Measurements from ENCODE around the gene NPAS3.

NPAS3 gene

DNA sequence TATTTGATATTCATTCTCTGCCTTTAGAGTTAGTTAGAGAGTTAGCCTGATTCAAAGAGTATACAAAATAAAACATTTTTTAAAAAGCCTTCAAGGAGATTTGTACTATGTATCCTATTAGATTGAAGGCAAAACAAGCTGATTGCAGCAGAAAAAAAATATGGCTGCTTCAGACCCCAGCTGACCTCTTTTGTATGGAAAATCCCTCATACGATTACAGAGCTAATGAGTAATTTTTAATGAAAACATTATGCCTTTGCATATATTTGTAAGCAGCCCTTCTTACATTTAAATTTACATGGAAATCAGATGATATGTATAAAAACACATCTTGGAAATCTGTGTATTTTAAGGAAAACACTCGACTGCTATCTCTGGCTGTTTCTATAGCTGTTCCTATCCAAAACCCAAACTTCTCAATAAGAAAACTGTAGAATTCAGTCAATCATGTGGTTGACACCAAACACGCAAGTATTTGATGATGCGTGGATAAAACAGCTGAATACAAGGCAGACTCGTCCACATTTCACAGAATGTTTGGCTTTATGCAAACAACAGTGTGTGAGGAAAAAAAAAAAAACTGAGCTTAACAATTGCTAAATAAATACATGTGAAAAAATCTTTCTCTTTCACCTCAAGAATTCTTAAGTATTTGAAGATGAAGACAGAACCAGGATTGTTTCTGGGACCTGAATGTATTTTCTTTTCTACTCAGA is 736.9 kb downstream of the NPAS3 start:
- peak overlapping the region; percentile 19; the same call in 1 of the 2 replicates for H3K27ac ChIP-seq
- TF ChIP-seq, protein P1, sequence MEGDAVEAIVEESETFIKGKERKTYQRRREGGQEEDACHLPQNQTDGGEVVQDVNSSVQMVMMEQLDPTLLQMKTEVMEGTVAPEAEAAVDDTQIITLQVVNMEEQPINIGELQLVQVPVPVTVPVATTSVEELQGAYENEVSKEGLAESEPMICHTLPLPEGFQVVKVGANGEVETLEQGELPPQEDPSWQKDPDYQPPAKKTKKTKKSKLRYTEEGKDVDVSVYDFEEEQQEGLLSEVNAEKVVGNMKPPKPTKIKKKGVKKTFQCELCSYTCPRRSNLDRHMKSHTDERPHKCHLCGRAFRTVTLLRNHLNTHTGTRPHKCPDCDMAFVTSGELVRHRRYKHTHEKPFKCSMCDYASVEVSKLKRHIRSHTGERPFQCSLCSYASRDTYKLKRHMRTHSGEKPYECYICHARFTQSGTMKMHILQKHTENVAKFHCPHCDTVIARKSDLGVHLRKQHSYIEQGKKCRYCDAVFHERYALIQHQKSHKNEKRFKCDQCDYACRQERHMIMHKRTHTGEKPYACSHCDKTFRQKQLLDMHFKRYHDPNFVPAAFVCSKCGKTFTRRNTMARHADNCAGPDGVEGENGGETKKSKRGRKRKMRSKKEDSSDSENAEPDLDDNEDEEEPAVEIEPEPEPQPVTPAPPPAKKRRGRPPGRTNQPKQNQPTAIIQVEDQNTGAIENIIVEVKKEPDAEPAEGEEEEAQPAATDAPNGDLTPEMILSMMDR (conservative IDR thresholded peaks at IDR 0.05), result no peak

DNA sequence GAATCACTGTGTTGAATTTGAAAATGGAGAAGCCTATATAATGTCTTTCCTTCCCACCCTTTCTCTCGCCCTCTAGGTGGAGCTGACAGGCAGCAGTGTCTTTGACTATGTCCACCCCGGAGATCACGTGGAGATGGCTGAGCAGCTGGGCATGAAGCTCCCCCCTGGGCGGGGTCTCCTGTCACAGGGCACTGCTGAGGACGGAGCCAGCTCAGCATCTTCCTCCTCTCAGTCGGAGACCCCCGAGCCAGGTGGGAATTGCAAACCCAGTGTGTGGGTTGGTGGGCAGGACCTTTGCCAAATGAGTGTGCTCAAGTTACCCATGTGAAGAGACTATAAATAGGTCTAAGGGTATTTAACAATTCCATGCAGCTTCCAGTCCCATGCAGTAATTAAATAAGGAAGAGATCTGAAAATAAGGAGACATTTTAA is 737.5 kb downstream of the NPAS3 start:
- TF ChIP-seq, protein P1 (conservative IDR thresholded peaks at IDR 0.05), result peak; percentile 78
- H3K27ac ChIP-seq, result peak overlapping the region; percentile 19; the same call in 1 of the 2 replicates

DNA sequence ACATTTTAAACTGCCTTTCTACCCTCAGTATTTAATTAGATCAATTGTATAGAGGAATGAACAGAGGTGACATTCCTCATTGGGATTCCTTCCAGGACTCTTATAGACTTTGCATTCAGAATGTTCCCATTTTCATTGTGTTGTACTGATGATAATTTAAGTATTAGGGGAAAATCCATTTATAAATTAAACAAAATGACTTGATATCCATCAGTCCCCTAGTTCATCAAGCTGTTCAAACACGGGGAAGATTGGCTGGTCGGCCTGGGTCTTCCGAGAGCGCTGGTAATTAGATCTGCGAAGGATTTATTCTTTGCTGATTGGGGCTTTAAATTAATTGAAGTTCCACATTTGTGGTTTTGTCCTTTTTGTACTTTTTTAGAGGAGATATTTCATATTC is 738.2 kb downstream of the NPAS3 start:
- TF ChIP-seq, protein P1 (conservative IDR thresholded peaks at IDR 0.05), result no peak
- H3K27ac ChIP-seq, result no peak overlapping the region

DNA sequence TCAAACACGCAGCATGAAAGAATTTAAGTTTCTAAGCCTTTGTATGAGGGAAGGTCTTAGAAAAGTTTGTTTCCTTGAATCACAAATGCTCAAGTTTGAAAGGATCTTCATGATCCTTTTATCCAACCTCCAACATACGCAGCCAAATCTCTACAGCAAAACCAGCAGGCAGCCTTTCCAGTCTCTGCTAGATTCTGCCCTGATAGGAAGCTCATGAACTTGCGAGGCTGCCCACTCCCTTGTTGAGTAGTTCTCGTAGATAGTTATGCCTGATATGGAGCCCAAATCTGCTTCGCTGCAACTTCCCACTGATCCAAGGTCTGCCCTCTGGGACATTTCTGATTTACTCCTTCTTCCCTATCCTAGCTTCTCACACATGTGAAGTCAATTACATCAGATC is 739.3 kb downstream of the NPAS3 start:
- H3K27ac ChIP-seq, result peak overlapping the region; percentile 65
- TF ChIP-seq, protein P1 (conservative IDR thresholded peaks at IDR 0.05), result no peak

DNA sequence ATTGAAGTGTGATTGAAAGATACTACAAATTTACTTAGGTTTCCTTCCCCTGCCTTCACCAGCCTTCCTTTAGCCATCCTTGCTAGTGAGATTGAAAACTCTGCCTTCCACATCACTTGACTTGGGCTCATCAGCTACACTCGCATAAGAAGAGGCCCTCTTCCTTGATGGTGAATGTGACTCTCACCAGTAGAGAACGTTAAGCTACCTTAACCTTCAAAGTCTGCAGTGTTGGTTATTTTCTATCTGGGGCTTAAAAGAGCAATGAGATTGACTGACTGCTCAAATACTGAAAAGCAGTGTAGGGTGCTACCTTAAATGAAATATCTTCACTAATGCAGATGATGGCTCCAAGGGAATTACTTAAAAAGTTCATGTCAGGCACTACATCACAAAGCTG is 740.3 kb downstream of the NPAS3 start:
- TF ChIP-seq, protein P1 (conservative IDR thresholded peaks at IDR 0.05), result no peak
- H3K27ac ChIP-seq, result peak overlapping the region; percentile 65

DNA sequence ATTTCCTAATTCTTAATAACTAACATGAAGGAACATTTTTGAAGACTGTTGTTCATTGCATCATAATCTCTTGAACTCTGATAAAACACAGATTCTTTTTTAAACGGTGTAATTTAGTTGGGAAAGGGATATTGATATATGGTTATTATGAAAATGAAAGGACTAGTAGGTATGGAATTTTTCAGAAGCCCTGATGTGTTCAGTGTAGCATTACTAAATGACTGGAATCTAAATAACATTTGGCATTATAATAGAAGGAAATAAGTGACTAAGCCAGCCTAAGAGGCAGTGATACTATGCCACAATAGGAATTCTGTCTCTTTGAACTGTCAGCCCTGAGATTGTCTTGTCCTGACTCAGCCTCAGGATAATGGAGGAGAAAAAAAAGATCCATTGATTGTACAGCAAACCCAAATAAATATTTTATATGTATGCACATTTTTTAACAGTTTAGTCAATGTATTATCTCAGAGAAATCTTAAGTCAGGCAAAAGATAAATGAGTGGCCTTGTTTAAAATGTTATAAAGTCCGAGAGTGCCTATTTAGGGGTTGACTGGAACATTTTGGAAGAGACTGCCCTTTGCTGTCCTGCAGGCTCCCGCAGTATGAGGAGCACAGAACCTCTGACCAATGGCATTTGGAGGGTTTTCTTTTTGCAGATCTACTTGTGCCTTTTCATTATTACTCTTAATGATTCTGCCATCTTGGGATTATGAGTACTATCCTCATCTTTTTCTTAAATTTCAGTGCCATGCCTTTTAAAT is 741.0 kb downstream of the NPAS3 start:
- TF ChIP-seq, protein P1 (conservative IDR thresholded peaks at IDR 0.05), result no peak
- H3K27ac ChIP-seq, result peak overlapping the region; percentile 65

DNA sequence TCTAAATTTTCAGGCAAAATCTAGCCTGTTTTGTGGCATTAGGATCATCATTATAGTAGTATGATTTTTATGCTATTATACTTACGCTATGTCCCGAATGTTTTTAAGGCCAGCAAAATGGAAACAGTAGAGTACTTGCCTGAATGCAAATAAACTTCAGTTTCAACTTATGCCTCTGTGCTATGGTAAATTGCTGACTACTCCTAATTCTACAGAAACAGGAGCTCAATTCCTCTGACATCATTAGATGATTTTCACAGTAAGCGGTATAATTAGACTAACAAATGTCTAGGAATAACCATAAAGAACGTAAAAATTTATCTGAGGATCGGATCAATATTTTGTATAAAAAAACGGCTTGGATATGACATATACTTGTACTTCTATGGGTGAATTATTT is 742.2 kb downstream of the NPAS3 start:
- TF ChIP-seq, protein P1 (conservative IDR thresholded peaks at IDR 0.05), result no peak
- peak overlapping the region; percentile 65; the same call in 1 of the 2 replicates for H3K27ac ChIP-seq

All from VCaP (cell line).